ENCODE results near the gene KRT9.
"Not testable (repeated sequence)": the region's sequence is repeated elsewhere in the genome, so short reads cannot be mapped to it uniquely, and the experiment has no call there.

DNA sequence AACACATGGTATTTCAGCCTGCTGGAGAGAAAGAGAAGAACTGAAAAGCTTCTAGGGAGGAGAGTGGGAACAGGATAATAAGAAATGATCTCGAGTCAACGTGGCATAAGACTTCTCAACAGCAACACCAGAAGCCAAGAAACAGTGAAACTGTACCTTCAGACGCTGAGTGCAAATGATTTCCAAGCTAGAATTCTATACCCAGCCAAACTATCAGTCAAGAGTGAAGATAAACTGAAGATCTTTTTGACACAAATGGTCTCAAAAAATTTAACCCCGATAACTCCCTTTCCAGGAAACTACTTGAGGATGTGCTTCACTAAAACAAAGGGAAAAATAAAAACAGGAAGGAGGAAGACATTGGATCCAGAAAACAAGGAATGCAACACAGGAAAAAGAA is 35.1 kb upstream of the KRT9 start:
- TF ChIP-seq, protein P1, sequence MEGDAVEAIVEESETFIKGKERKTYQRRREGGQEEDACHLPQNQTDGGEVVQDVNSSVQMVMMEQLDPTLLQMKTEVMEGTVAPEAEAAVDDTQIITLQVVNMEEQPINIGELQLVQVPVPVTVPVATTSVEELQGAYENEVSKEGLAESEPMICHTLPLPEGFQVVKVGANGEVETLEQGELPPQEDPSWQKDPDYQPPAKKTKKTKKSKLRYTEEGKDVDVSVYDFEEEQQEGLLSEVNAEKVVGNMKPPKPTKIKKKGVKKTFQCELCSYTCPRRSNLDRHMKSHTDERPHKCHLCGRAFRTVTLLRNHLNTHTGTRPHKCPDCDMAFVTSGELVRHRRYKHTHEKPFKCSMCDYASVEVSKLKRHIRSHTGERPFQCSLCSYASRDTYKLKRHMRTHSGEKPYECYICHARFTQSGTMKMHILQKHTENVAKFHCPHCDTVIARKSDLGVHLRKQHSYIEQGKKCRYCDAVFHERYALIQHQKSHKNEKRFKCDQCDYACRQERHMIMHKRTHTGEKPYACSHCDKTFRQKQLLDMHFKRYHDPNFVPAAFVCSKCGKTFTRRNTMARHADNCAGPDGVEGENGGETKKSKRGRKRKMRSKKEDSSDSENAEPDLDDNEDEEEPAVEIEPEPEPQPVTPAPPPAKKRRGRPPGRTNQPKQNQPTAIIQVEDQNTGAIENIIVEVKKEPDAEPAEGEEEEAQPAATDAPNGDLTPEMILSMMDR (IDR thresholded peaks at IDR 0.05), result not testable (repeated sequence)
- not testable (repeated sequence) for TF ChIP-seq POLR2A (IDR thresholded peaks at IDR 0.05)

All from adrenal gland (tissue), 5 donors.